ENCODE data around the gene POLR2F.

DNA sequence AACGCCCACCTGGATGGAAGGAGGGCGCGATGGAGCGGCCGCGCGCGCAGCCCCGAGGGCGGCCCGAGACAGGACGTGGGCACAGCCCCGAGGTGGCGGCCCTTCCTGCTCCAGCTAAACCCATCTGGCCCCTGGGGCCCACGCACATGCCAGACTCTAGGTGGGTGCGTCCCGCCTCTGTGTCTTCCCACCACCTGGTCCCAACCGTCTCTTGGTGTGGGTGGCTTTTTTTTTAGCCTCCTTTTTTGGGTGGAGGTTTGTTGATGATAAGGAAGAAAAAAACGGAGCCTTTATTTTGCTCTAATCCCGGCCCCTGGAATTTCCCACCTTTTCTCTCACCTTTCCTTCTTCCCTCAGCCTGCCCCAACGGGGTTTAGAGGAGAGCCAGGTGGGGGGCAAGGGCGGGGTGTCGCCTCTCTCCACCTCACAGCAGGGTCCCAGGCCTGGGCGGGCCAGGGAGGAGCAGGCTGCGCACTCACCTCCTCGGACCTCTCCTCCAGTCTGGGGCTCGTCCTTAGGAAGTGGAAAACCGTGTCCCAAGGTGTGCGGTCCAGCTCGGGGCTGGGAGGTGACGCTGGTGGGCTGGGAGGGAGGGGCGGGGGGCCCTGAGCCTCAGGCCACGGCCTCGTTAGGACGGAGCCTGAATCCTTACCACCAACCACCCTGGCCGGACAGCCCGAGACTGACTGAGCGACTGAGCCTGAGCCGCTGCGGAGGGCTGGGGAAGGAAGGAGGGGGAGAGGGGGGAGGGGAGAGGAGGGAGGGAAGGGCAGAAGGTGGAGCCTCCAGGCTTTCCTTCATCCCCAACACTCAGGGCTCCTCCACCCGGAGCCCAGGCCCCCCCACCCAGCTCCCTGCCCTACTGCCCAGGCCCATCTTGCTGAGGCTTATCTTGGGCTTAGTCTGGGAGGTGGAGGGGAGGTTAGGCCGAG, 30.6 kb downstream of the POLR2F start, which contains the start of gene SOX10:
- TF ChIP-seq, protein P1, sequence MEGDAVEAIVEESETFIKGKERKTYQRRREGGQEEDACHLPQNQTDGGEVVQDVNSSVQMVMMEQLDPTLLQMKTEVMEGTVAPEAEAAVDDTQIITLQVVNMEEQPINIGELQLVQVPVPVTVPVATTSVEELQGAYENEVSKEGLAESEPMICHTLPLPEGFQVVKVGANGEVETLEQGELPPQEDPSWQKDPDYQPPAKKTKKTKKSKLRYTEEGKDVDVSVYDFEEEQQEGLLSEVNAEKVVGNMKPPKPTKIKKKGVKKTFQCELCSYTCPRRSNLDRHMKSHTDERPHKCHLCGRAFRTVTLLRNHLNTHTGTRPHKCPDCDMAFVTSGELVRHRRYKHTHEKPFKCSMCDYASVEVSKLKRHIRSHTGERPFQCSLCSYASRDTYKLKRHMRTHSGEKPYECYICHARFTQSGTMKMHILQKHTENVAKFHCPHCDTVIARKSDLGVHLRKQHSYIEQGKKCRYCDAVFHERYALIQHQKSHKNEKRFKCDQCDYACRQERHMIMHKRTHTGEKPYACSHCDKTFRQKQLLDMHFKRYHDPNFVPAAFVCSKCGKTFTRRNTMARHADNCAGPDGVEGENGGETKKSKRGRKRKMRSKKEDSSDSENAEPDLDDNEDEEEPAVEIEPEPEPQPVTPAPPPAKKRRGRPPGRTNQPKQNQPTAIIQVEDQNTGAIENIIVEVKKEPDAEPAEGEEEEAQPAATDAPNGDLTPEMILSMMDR (IDR thresholded peaks at IDR 0.05; ENCODE audit: low read depth, low read length), result no peak
- no peak for TF ChIP-seq EZH2phosphoT487 (IDR thresholded peaks at IDR 0.05; ENCODE audit: low read depth)
